SK-N-MC (cell line): ENCODE results near the gene SSTR3.

ENCODE experiments used
- EZH2 ChIP-seq: fragments of 200-600 bp; sonication (generic); IDR thresholded peaks from one replicate; pipeline ENCODE4 v1.6.1; 2017; ENCODE audit warnings: antibody characterized with exemption
- POLR2AphosphoS5 ChIP-seq: IDR thresholded peaks from 2 replicates; pipeline ENCODE4 v1.6.1; 2012; ENCODE audit warnings: mild to moderate bottlenecking, low read depth, low read length, borderline replicate concordance

GRCh38 chr22:37214731-37215030 lies 2.4 kb upstream of the SSTR3 start:
- TF ChIP-seq POLR2AphosphoS5 (no peak), EZH2 (no peak)
